MCF 10A (cell line): ENCODE measurements around the gene HBD. TPM values are rescaled to one million over a fixed set of nuclear protein-coding genes. Genes with fewer than 3 reads are reported as not detected.

Experiments
- BruUV-seq: library from RNA; stranded (reverse); fragments of 400-500 nt; replicated peaks from 2 replicates; lab custom pipeline; 2021; lab: Mats Ljungman, UMichigan
- CTCF ChIA-PET: fragments of 300-600 bp; sonication (Branson Sonifier 250); formaldehyde crosslinking; extraction: SDS; loops from one replicate; lab custom pipeline; 2021; ENCODE audit warnings: antibody characterized with exemption, inconsistent platforms; lab: Yijun Ruan, JAX
- POLR2A ChIA-PET: fragments of 300-600, 350-650 bp; sonication (Branson Sonifier 250); formaldehyde crosslinking; extraction: SDS; loops from one replicate; lab custom pipeline; 2020; ENCODE audit warnings: antibody characterized with exemption, inconsistent platforms; lab: Yijun Ruan, JAX
- DNase-seq: peaks from one replicate; pipeline ENCODE4 v3.0.0-alpha.2; 2018; ENCODE audit not compliant: unreplicated experiment
- H3K27ac Mint-ChIP-seq: one replicate; pipeline ENCODE4 v1.8.0; 2022; ENCODE audit warnings: mild to moderate bottlenecking, low read depth, mixed read lengths; ENCODE audit not compliant: unreplicated experiment
- H3K27me3 Mint-ChIP-seq: one replicate; pipeline ENCODE4 v1.8.0; 2022; ENCODE audit warnings: mixed read lengths; ENCODE audit not compliant: insufficient read depth, unreplicated experiment
- H3K36me3 Mint-ChIP-seq: one replicate; pipeline ENCODE4 v1.8.0; 2022; ENCODE audit warnings: mild to moderate bottlenecking, moderate library complexity, mixed read lengths; ENCODE audit not compliant: insufficient read depth, unreplicated experiment
- H3K4me1 Mint-ChIP-seq: one replicate; pipeline ENCODE4 v1.8.0; 2022; ENCODE audit warnings: mixed read lengths; ENCODE audit not compliant: insufficient read depth, unreplicated experiment
- H3K4me3 Mint-ChIP-seq: one replicate; pipeline ENCODE4 v1.8.0; 2022; ENCODE audit warnings: mild to moderate bottlenecking, moderate library complexity, mixed read lengths; ENCODE audit not compliant: unreplicated experiment
- H3K9me3 Mint-ChIP-seq: one replicate; pipeline ENCODE4 v1.8.0; 2022; ENCODE audit warnings: mixed read lengths; ENCODE audit not compliant: unreplicated experiment
- CTCF ChIP-seq: fragments of 200-600 bp; IDR thresholded peaks from one replicate; pipeline ENCODE4 v1.8.0; 2022; ENCODE audit warnings: antibody characterized with exemption, mild to moderate bottlenecking; ENCODE audit not compliant: unreplicated experiment
- intact Hi-C: fragments of 100-400 bp; cut with micrococcal nuclease; formaldehyde crosslinking; loops from 2 replicates; pipeline ENCODE4 v1.14.1; 2022
- total RNA-seq: library from RNA; stranded (reverse); gene quantifications from 2 replicates; pipeline ENCODE4 v1.2.3, GENCODE V29; 2022

HBD gene
- total RNA-seq, 1 experiment from 2014 or later: not detected

- POLR2A ChIA-PET: no interaction called here
- no peak for DNase-seq
- no peak for TF ChIP-seq CTCF
- CTCF ChIA-PET: interaction anchor here (0.7 kb wide), 1 partner anchor 40 kb away, joined by 4 read pairs; no protein-coding TSS in a partner anchor
- intact Hi-C loops: no loop called here
- no TSS peak for BruUV-seq
- Mint-ChIP-seq H3K9me3 (no peaks in the 10 kb centered on the region), H3K27me3 (peaks cover 36% of the 10 kb centered on the region), H3K27ac (no peak within 1 kb of the TSS), H3K4me3 (no peak within 1 kb of the TSS), H3K4me1 (no peaks in the 10 kb centered on the region), H3K36me3 (no peaks in the 10 kb centered on the region)
Observed at GRCh38 chr11:5269715-5270147, 35.4 kb upstream of the HBD start, which contains the start of gene HBE1. Gene HBE1 (minus strand): TSS chr11:5269945. CDS start chr11:5269890, 55 bp downstream.

- ChIA-PET POLR2A (interaction anchor here (0.7 kb wide), 1 partner anchor 120 kb away, joined by 3 read pairs; no protein-coding TSS in a partner anchor), CTCF (no interaction called here)
- Mint-ChIP-seq H3K9me3 (no peaks in the 10 kb centered on the region), H3K36me3 (no peaks in the 10 kb centered on the region), H3K4me1 (no peaks in the 10 kb centered on the region), H3K27ac (no peak overlapping the region), H3K4me3 (no peak overlapping the region), H3K27me3 (peaks cover 62% of the 10 kb centered on the region)
- no TSS peak for BruUV-seq
- intact Hi-C loops: no loop called here
- DNase-seq: no peak
- no peak for TF ChIP-seq CTCF
Observed at GRCh38 chr11:5267033-5267563, 32.8 kb upstream of the HBD start.

- Mint-ChIP-seq H3K4me3 (no peak overlapping the region), H3K27me3 (peaks cover 64% of the 10 kb centered on the region), H3K9me3 (no peaks in the 10 kb centered on the region), H3K4me1 (no peaks in the 10 kb centered on the region), H3K36me3 (no peaks in the 10 kb centered on the region), H3K27ac (no peak overlapping the region)
- no peak for TF ChIP-seq CTCF
- intact Hi-C loops: no loop called here
- no peak for DNase-seq
- ChIA-PET CTCF (no interaction called here), POLR2A (no interaction called here)
- BruUV-seq: no TSS peak
Observed at GRCh38 chr11:5266609-5267008, 32.3 kb upstream of the HBD start.

GRCh38 chr11:5265832-5266231, 31.5 kb upstream of the HBD start:
- Mint-ChIP-seq H3K4me3 (no peak overlapping the region), H3K27me3 (peaks cover 64% of the 10 kb centered on the region), H3K9me3 (no peaks in the 10 kb centered on the region), H3K36me3 (no peaks in the 10 kb centered on the region), H3K4me1 (no peaks in the 10 kb centered on the region), H3K27ac (no peak overlapping the region)
- no TSS peak for BruUV-seq
- TF ChIP-seq CTCF: no peak
- intact Hi-C loops: no loop called here
- POLR2A ChIA-PET: no interaction called here
- CTCF ChIA-PET: no interaction called here
- DNase-seq: no peak
